IMR-90 (cell line): ENCODE results near the gene DYNLL2. TPM values are rescaled to one million over a fixed set of nuclear protein-coding genes. Genes with fewer than 3 reads are reported as not detected.

ENCODE experiments used
- ATAC-seq: fragments of 200-7000 bp; cut with Tn5 transposase; 2 replicates; pipeline ENCODE4 v1.9.1; 2020; ENCODE audit warnings: low read depth, mild to moderate bottlenecking, moderate library complexity
- BruUV-seq: library from RNA; stranded (reverse); fragments of 400-500 nt; replicated peaks from 2 replicates; lab custom pipeline; 2021; lab: Mats Ljungman, UMichigan
- CTCF ChIA-PET: fragments of 300-600 bp; formaldehyde crosslinking; extraction: SDS; loops from one replicate; lab custom pipeline; 2021; ENCODE audit warnings: antibody characterized with exemption; lab: Yijun Ruan, JAX
- POLR2A ChIA-PET: fragments of 300-600 bp; sonication (Branson Sonifier 250); formaldehyde crosslinking; loops from one replicate; lab custom pipeline; 2022; ENCODE audit warnings: antibody characterized with exemption; ENCODE audit not compliant: unreplicated experiment; lab: Charles Lee
- DNase-seq: peaks from one replicate; pipeline ENCODE4 v3.0.0; 2013
- H2AFZ ChIP-seq: replicated peaks from 2 replicates; pipeline ENCODE3; 2013; ENCODE audit warnings: low read length, mild to moderate bottlenecking; ENCODE audit not compliant: poor library complexity
- H2AK5ac ChIP-seq: 2 replicates; pipeline ENCODE4 v1.6.1; 2013; ENCODE audit warnings: low read depth, low read length, inconsistent platforms
- H2AK9ac ChIP-seq: replicated peaks from 2 replicates; pipeline ENCODE3; 2013; ENCODE audit warnings: mild to moderate bottlenecking, low read depth, low read length, moderate library complexity; ENCODE audit not compliant: poor library complexity
- H2BK120ac ChIP-seq: 2 replicates; pipeline ENCODE4 v1.6.1; 2013; ENCODE audit warnings: low read depth, low read length, inconsistent platforms
- H2BK15ac ChIP-seq: 3 replicates; pipeline ENCODE4 v1.6.1; 2013; ENCODE audit warnings: low read depth, low read length, inconsistent platforms
- H2BK20ac ChIP-seq: 2 replicates; pipeline ENCODE4 v1.6.1; 2013; ENCODE audit warnings: low read depth, mild to moderate bottlenecking, inconsistent platforms, low read length, moderate library complexity
- H2BK5ac ChIP-seq: 2 replicates; pipeline ENCODE4 v1.6.1; 2013; ENCODE audit warnings: mild to moderate bottlenecking, low read depth, low read length, inconsistent platforms; ENCODE audit not compliant: poor library complexity, severe bottlenecking
- H3K14ac ChIP-seq: replicated peaks from 2 replicates; pipeline ENCODE4 v1.6.1; 2013; ENCODE audit warnings: low read depth, low read length, inconsistent platforms
- H3K18ac ChIP-seq: 2 replicates; pipeline ENCODE4 v1.6.1; 2013; ENCODE audit warnings: low read depth, low read length, control low read depth
- H3K23ac ChIP-seq: 2 replicates; pipeline ENCODE4 v1.6.1; 2013; ENCODE audit warnings: low read depth, low read length, inconsistent platforms
- H3K27ac ChIP-seq: 2 replicates; pipeline ENCODE4 v1.5.1; 2013; ENCODE audit warnings: mild to moderate bottlenecking, control low read depth, low read length; ENCODE audit not compliant: insufficient read depth
- H3K27me3 ChIP-seq: 2 replicates; pipeline ENCODE4 v1.6.1; 2013; ENCODE audit warnings: low read length; ENCODE audit not compliant: control insufficient read depth, insufficient read depth
- H3K36me3 ChIP-seq: 2 replicates; pipeline ENCODE4 v1.6.1; 2013; ENCODE audit warnings: low read length, mixed read lengths; ENCODE audit not compliant: control insufficient read depth, insufficient read depth
- H3K4ac ChIP-seq: 2 replicates; pipeline ENCODE4 v1.6.1; 2013; ENCODE audit warnings: low read depth, low read length, inconsistent platforms
- H3K4me1 ChIP-seq: 2 replicates; pipeline ENCODE4 v1.6.1; 2013; ENCODE audit warnings: low read length, mixed read lengths; ENCODE audit not compliant: control insufficient read depth, insufficient read depth
- H3K4me2 ChIP-seq: 2 replicates; pipeline ENCODE4 v1.6.1; 2013; ENCODE audit warnings: low read depth, mild to moderate bottlenecking, control low read depth, low read length, moderate library complexity
- H3K4me3 ChIP-seq: 2 replicates; pipeline ENCODE4 v1.5.1; 2013; ENCODE audit warnings: low read depth, mild to moderate bottlenecking, control low read depth, low read length, moderate library complexity; ENCODE audit not compliant: insufficient read depth
- H3K56ac ChIP-seq: 2 replicates; pipeline ENCODE4 v1.6.1; 2013; ENCODE audit warnings: low read length, inconsistent platforms; ENCODE audit not compliant: insufficient read depth; ENCODE audit errors: extremely low read depth
- H3K79me1 ChIP-seq, 2 experiments: 2 replicates each; pipeline ENCODE4 v1.6.1; 2013; ENCODE audit warnings: low read length in 2 of 2, inconsistent platforms in 1 of 2, low read depth in 1 of 2
- H3K9ac ChIP-seq: 2 replicates; pipeline ENCODE4 v1.6.1; 2013; ENCODE audit warnings: low read depth, low read length, control low read depth
- H3K9me1 ChIP-seq: 2 replicates; pipeline ENCODE4 v1.6.1; 2013; ENCODE audit warnings: low read length, inconsistent platforms; ENCODE audit not compliant: insufficient read depth
- H3K9me3 ChIP-seq: 2 replicates; pipeline ENCODE4 v1.6.1; 2013; ENCODE audit warnings: low read length; ENCODE audit not compliant: control insufficient read depth, insufficient read depth
- H4K20me1 ChIP-seq: 2 replicates; pipeline ENCODE4 v1.6.1; 2013; ENCODE audit warnings: low read length, inconsistent platforms; ENCODE audit not compliant: insufficient read depth
- H4K5ac ChIP-seq: 2 replicates; pipeline ENCODE4 v1.6.1; 2013; ENCODE audit warnings: mild to moderate bottlenecking, low read depth, low read length, control low read depth
- H4K8ac ChIP-seq, 2 experiments: 2 replicates each; pipeline ENCODE4 v1.6.1; 2013; ENCODE audit warnings: low read depth in 2 of 2, low read length in 2 of 2, control low read depth in 1 of 2, inconsistent platforms in 1 of 2
- H4K91ac ChIP-seq: 2 replicates; pipeline ENCODE4 v1.6.1; 2013; ENCODE audit warnings: low read depth, low read length, inconsistent platforms; ENCODE audit not compliant: insufficient read depth
- CEBPB ChIP-seq: IDR thresholded peaks from 2 replicates; pipeline ENCODE4 v1.6.1; 2012; ENCODE audit warnings: low read depth, low read length, improper control_type of control experiment
- CHD1 ChIP-seq: IDR thresholded peaks from 2 replicates; pipeline ENCODE4 v1.6.1; 2012; ENCODE audit warnings: low read depth, low read length, improper control_type of control experiment
- FOS ChIP-seq: fragments of 150-350 bp; IDR thresholded peaks from 2 replicates; pipeline ENCODE4 v1.6.1; 2016; ENCODE audit warnings: low read depth, low read length
- MAFK ChIP-seq: IDR thresholded peaks from 2 replicates; pipeline ENCODE4 v1.6.1; 2012; ENCODE audit warnings: low read depth, low read length, improper control_type of control experiment
- NFE2L2 ChIP-seq: fragments of 150-350 bp; IDR thresholded peaks from 2 replicates; pipeline ENCODE4 v1.6.1; 2016; ENCODE audit warnings: low read depth, mild to moderate bottlenecking, low read length
- RFX5 ChIP-seq: IDR thresholded peaks from 2 replicates; pipeline ENCODE4 v1.8.0; 2012; ENCODE audit warnings: low read depth, mild to moderate bottlenecking, low read length, moderate library complexity
- dilution Hi-C: fragments of 300-500 bp; cut with HindIII; formaldehyde crosslinking; loops from one replicate; pipeline ENCODE4 v1.14.3; 2018; ENCODE audit warnings: low sequenced_read_pairs; ENCODE audit not compliant: unreplicated experiment
- in situ Hi-C: fragments of 300-500 bp; cut with MboI; formaldehyde crosslinking; loops from 3 replicates; pipeline ENCODE4 v1.14.3; 2019; ENCODE audit warnings: low sequenced_read_pairs, inconsistent platforms, mixed read lengths
- intact Hi-C: fragments of 100-400 bp; cut with micrococcal nuclease; formaldehyde crosslinking; loops from 2 replicates; pipeline ENCODE4 v1.10.0; 2022
- polyA plus RNA-seq, 3 experiments: library from polyadenylated mRNA; depleted of rRNA; stranded (reverse); fragments of >200 nt; gene quantifications; 2 replicates each; pipeline ENCODE4 v1.2.3, GENCODE V29; 2012; ENCODE audit warnings: low replicate concordance in 1 of 3
- total RNA-seq: library from RNA; depleted of rRNA; stranded (reverse); fragments of >200 nt; gene quantifications from 2 replicates; pipeline ENCODE4 v1.2.3, GENCODE V29; 2012

DYNLL2 gene
- total and polyA plus RNA-seq, 2 of the 4 experiments (the other 2 are of a cell fraction) = 9.1 to 14.2 TPM

- Histone ChIP-seq H3K4me2 (no peak overlapping the region), H3K9ac (no peak overlapping the region), H2AK9ac (no peak overlapping the region), H3K36me3 (peaks cover 12% of the 10 kb centered on the region), H4K20me1 (peaks cover 2% of the 10 kb centered on the region; the same call in 1 of the 2 replicates), H2AFZ (no peak overlapping the region), H3K23ac (no peak overlapping the region), H2BK5ac (no peak overlapping the region), H2BK120ac (no peak overlapping the region), H3K9me1 (peaks cover 3% of the 10 kb centered on the region; the same call in 1 of the 2 replicates), H3K4me1 (no peaks in the 10 kb centered on the region), H3K27ac (no peak overlapping the region), H4K91ac (no peak overlapping the region), H3K18ac (no peak overlapping the region), H3K9me3 (no peaks in the 10 kb centered on the region), H3K4me3 (no peak overlapping the region), H3K4ac (no peak overlapping the region), H2BK20ac (no peak overlapping the region), H4K5ac (no peak overlapping the region), H3K27me3 (no peaks in the 10 kb centered on the region), H2AK5ac (no peak overlapping the region), H3K79me1 (peaks cover 0 to 16% of the 10 kb centered on the region in 2 experiments; a peak in 2 of 4 replicates), H3K56ac (no peak overlapping the region), H3K14ac (no peak overlapping the region), H2BK15ac (no peak overlapping the region), H4K8ac (no peak overlapping the region)
- intact Hi-C loops = loop anchor here (2.0 kb wide), 1 partner anchor 21 kb away; no protein-coding TSS in a partner anchor
- no TSS peak for BruUV-seq
- CTCF ChIA-PET = interaction anchor here (1.6 kb wide), 1 partner anchor 15 kb away, joined by 6 read pairs; no protein-coding TSS in a partner anchor
- TF ChIP-seq RFX5 = no peak
- no peak for TF ChIP-seq FOS
- no peak for TF ChIP-seq NFE2L2
- no peak for TF ChIP-seq CEBPB
- TF ChIP-seq MAFK = peak; percentile 13; the same call in 1 of the 2 replicates
- TF ChIP-seq CHD1 = no peak
- in situ Hi-C loops = no loop called here
- dilution Hi-C loops = no loop called here
- no peak for ATAC-seq
- POLR2A ChIA-PET = no interaction called here
- no peak for DNase-seq
These were observed 14.3 kb downstream of the DYNLL2 start for GRCh38 chr17:58097384-58098088.
